Skeletal muscle cell (primary cell): ENCODE measurements around the gene CCDC121.

ENCODE experiments used
- DNase-seq: peaks from one replicate; pipeline ENCODE4 v3.0.0-alpha.2; 2010; ENCODE audit warnings: low read depth
- H3K4me3 ChIP-seq: 2 replicates; pipeline ENCODE4 v1.5.1; 2011; ENCODE audit warnings: low read depth, mild to moderate bottlenecking, control low read depth, low read length, moderate library complexity

CCDC121 gene

GRCh38 chr2:27587025-27587424, 41.8 kb downstream of the CCDC121 start:
- H3K4me3 ChIP-seq, result no peak overlapping the region
- no peak for DNase-seq

- DNase-seq, result no peak
- no peak overlapping the region for H3K4me3 ChIP-seq
These were observed 44.2 kb downstream of the CCDC121 start for GRCh38 chr2:27584597-27584996.

- DNase-seq, result no peak
- H3K4me3 ChIP-seq, result peak overlapping the region; percentile 55
These were observed 45.4 kb downstream of the CCDC121 start for GRCh38 chr2:27583390-27583915.

DNA sequence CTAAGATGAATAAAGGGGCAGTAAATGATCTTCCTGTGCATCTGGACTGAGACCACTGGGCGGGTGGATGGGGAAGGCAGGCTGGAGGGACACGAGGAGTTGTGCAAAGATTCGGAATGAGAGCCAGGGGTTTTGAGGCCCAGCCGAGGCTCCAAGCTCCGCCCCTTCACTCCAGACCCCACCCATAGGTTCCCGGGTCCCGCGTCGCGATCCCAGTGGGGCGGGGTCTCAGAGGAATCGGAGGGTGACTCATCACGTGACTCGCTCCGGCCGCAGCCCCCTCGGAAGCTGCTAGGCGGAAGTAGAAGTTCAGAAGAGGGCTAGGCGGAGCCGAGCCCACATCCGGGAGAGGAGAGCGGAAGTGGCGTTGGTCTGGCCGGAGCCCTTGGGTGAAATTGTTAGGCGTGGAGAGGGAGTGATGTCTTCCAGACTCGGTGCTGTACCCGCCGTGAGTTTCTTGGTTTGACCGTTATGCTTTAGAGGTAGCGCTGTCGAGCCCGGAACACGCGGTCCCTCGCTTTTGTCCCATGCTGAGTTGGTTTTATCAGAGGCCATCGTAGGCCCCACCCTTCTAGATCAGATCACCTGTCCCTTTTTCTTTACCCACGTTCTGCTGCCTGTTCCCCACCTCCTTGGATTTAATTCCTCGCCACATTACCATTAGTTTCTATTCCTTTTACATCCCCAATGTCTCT, 46.0 kb downstream of the CCDC121 start, which contains the start of gene ZNF512:
TSS of gene ZNF512 (plus strand) at position 348 of the 695 bp plus-strand sequence. CDS start at position 419, 71 bp downstream.
- peak within 1 kb of the TSS; percentile 55 for H3K4me3 ChIP-seq
- DNase-seq, result peak; percentile 58

DNA sequence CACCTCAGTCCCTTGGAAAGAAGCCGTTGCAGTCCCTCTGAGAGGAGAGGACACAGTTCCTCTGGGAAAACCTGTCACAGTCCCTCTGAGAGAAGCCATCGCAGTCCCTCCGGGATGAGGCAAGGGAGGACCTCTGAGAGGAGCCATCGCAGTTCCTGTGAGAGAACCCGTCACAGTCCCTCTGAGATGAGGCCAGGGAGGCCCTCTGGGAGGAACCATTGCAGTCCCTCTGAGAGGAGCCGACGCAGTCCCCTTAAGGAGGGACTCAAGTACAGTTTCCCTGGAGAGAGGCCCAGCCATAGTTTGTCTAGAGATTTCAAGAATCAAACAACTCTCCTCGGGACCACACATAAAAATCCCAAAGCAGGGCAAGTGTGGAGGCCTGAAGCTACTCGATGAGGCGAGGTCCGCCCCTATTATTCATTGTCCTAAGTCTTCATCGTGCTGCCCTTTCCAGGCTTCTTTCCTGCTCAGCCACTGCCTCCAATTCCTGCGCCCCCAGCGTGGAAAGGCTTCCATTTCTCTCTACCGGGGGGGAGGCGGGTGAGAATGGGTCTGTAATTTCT, 46.6 kb downstream of the CCDC121 start:
- no peak for DNase-seq
- H3K4me3 ChIP-seq, result peak overlapping the region; percentile 55

DNA sequence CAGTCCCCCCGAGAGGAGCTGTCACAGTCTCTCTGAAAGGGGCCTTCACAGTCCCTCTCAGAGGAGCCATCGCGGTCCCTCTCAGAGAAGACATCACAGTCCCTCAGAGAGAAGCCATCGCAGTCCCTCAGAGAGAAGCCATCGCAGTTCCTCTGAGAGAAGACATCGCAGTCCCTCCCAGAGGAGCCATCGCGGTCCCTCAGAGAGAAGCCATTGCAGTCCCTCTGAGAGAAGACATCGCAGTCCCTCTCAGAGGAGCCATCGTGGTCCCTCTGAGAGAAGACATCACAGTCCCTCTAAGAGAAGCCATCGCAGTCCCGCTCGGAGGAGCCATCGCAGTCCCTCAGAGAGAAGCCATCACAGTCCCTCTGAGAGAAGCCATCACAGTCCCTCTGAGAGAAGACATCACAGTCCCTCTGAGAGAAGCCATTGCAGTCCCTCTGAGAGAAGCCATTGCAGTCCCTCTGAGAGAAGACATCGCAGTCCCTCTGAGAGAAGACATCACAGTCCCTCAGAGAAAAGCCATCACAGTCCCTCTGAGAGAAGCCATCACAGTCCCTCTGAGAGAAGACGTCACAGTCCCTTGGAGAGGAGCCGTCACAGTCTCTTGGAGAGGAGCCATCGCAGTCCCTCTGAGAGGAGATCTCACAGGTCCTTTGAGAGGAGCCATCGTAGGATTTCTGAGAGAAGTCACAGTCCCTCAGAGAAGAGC, 47.2 kb downstream of the CCDC121 start:
- H3K4me3 ChIP-seq, result no peak overlapping the region
- DNase-seq, result no peak
